HG03432 (cell line): ENCODE results near the gene RIPK4.
"Not testable (repeated sequence)": the region's sequence is repeated elsewhere in the genome, so short reads cannot be mapped to it uniquely, and the experiment has no call there.

ENCODE experiments used
- ATAC-seq: cut with Tn5 transposase; IDR thresholded peaks from one replicate; pipeline ENCODE4 v1.9.1; 2021; ENCODE audit warnings: mild to moderate bottlenecking, moderate library complexity; ENCODE audit not compliant: unreplicated experiment

The RIPK4 gene

DNA sequence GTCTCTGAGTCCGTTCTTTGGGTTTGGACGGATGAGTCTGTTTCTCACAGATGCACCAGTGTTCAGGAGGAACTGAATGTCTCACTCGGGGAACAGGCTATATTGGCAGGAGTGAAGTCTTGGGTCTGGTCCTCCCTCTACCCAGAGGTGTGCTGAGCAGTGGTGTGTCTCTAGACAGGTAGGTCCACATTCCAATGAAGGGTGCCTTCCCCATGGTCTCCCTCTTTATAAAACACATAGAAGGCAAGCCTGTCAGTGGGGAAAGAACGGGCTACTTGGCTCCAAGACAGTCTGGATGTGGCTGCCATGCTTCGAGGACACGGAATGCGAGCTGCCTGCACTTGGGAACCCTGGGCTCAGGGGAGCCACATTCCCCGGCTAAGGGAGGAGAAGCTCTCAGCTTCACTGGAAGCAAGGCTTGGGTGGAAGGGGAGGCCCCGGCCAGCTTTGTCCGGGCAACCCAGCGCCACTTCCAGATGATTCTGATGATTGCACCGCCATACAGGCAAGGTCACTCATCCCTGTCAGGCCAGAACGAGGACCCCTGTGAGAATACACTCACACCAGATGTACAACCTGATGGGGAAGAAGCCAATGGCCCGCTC, 29.7 kb upstream of the RIPK4 start:
- no peak for ATAC-seq

DNA sequence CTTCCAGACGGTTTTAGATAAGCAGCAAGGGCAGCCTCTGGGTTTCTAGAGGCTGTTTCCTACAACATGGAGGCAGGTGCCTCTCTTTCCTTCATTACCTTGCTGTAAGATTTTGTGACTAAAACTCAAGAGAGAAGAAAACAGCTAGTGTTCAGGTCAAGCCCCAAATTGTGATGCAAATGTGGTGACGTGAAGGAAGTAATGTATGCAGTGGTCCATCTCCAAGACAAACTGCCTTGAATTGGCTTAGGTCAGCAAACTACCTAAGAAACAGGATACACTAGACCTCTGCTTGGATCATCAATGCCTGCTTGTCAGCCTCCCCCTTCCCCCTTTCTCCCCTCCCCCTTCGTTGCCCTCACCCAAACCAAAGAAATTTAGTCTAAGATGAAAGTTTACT, 28.9 kb upstream of the RIPK4 start:
- no peak for ATAC-seq

- ATAC-seq = no peak
Observed at GRCh38 chr21:41794600-41794999, 27.7 kb upstream of the RIPK4 start.

DNA sequence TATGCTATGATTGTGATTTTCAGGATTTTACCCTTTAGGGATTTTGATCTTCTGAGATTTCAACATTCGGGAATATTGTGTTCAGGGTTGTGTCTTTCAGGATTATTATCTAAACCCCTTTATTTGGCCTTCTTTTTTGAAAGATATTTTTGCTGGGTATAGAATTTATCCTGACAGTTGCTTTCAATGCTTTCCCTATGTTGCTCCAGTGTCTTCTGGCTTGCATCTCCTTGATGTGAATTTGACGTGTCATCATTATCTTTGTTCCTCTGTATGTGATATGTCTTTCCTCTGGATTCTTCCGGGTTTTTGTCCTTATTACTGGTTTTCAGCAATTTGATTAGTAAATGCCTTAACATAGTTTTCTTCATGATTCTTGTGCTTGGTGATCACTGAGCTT, 25.9 kb upstream of the RIPK4 start:
- no peak for ATAC-seq

- no peak for ATAC-seq
Observed at GRCh38 chr21:41786509-41786987, 19.7 kb upstream of the RIPK4 start.

DNA sequence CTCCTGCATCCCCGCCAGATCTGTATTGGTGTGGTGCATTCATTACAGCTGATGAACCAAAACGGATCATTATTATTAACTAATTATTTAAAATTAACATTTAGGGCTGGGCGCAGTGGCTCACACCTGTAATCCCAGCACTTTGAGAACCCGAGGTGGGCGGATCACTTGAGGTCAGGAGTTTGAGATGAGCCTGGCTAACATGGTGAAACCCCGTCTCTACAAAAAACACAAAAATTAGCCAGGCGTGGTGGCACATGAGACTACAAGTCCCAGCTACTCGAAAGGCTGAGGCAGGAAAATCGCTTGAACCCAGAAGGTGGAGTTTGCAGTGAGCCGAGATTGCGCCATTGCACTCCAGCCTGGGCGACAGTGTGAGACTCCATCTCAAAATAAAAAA, 18.4 kb upstream of the RIPK4 start:
- not testable (repeated sequence) for ATAC-seq

GRCh38 chr21:41784456-41785102, 17.7 kb upstream of the RIPK4 start:
- ATAC-seq = no peak

DNA sequence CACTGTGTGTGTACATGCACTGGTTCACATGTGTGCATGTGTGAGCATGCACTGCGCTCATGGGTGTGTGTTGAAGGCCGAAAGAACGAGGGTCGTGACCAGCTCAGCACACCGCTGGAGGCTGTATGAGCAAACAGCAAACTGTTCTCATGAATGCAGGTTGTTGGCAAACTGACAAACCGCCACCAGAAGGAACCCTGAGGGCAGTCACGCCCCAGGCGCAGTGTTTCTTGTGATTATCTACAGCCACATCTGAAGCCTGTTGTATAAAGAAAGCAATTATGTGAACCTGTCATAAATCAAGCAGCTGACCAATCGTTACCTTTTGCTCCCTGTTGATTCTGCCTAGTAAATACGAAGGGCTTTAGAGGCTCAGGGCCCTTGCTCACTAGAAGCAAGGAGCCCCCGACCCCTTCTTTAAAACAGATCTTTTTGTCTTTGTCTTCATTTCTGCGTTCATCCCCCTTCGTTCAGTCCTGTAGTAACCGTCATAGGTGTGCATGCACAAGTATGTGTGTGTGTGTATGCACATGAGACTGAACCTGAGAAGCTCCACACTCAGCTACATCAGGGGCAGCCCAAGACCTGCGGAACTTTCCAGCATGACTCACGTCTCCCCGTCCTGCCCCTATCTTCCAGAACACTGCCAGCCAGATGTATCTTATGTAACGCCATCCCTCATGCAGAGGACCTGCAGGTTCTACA, 16.8 kb upstream of the RIPK4 start:
- ATAC-seq = no peak

- ATAC-seq = no peak
Observed at GRCh38 chr21:41781050-41781410, 14.2 kb upstream of the RIPK4 start.

- ATAC-seq = no peak
Observed at GRCh38 chr21:41780337-41781049, 13.6 kb upstream of the RIPK4 start.

GRCh38 chr21:41779659-41780058, 12.8 kb upstream of the RIPK4 start:
- no peak for ATAC-seq

- ATAC-seq = no peak
Observed at GRCh38 chr21:41778930-41779600, 12.2 kb upstream of the RIPK4 start.

DNA sequence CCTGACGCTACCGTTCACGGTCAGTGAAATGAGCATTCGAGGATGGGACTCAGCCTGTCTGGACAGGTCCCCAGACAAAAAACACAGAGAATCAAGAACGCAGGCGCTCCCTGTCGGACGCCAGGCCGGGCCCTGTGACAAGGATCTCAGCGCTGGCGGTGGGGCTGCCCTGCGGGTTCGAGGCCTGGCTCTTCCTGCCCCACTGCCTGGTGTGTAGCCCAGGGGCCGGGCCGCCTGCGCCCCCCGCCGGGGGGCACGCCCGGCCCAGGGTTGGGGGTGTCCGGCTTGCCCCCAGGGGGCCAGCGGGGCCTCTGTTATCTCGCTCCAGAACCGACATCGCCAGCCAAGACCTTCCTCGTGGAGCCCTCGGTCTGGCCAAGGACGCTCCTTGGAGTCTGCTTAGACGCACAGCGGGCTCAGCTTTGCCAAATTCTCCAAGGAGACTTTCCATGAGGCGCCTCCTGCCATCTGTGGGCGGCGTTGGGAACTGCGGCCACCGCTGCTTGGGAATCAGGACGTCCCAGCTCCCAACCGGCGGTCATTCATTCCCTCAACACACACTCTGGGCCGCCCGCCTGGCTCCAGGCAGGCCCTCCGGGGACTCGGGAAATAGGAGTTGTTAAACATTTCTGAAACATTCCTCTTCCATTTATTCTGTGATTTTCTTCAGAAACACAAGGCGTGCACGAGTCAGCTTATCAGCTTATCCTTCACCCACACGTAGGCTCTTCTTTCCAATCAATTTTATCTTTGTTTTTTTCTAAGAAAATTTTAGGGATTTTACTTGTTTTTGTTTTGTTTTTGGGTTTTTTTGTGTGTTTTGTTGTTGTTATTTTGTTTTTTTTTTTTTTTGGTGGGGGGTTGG, 11.3 kb upstream of the RIPK4 start:
- ATAC-seq = no peak

GRCh38 chr21:41776778-41777177, 9.9 kb upstream of the RIPK4 start:
- ATAC-seq = no peak

DNA sequence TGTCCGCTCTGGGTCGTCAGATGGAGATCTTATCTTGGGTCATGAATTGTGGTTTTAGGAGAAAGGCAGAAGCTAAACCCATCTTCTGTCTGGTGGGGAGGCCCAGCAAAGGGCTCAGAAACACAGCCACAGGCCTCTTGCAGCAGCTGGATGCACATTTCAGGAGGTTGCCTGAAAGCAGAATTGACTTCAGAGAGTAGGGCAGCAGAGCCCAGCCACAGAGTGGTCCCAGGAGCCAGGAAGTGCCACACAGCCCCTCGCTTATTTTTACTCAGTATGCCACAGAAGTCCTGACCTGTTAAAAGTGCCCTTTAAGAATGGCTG, 8.3 kb upstream of the RIPK4 start:
- ATAC-seq = no peak

- ATAC-seq = no peak
Observed at GRCh38 chr21:41774467-41775148, 7.8 kb upstream of the RIPK4 start.

DNA sequence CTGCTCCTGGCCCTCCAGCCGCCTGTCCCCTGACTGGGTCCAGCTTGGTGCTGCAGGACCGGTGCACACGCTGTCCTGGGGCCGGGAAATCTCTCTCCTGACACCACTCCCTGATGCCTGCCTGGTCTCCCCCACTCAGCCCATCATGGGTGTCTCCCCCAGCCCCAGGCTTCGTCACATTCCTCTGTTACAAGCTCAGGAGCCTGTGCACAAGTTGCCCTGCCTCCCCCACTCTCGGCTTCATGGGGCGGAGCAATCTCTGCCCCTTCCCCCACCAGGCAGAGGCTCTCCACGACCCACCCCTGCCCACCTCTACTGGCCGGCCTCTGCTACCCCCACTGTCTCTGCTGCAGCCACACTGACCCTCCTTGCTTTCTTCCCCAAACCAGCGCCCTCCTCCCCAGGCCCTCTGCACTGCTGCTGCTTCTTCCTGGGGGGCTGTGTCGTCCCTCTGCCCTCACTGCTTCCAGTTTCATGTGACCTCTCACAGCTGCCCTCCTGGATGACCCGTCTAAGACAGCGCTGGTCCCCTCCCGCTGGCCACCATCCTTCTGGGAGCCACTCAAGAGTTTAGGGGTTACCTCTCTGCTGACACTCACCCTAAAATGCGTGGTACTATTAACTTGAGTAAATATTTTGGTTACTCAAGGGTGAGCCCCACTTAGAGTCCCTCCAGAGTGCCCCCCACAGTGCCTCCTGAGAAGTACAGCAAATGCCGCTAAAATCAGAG, 5.7 kb upstream of the RIPK4 start:
- no peak for ATAC-seq

GRCh38 chr21:41771625-41771945, 4.7 kb upstream of the RIPK4 start:
- ATAC-seq = no peak

GRCh38 chr21:41770901-41771624, 4.2 kb upstream of the RIPK4 start:
- ATAC-seq = no peak
